ENCODE data around the gene VWA3A. TPM values are rescaled to one million over a fixed set of nuclear protein-coding genes. Genes with fewer than 3 reads are reported as not detected.

VWA3A gene
- total and polyA plus RNA-seq, 7 experiments from 2014 or later: 0.19 to 0.84 (median 0.32) TPM; not detected in 2

- Histone ChIP-seq H3K27me3 (ENCODE audit: control insufficient read depth in 2 of 2, insufficient read depth in 2 of 2, low read length in 2 of 2) (no peaks in the 10 kb centered on the region), H3K4me1 (ENCODE audit: control insufficient read depth in 2 of 2, insufficient read depth in 2 of 2, low read length in 2 of 2) (no peaks in the 10 kb centered on the region), H3K36me3 (ENCODE audit: control insufficient read depth in 2 of 3, insufficient read depth in 3 of 3, low read length in 3 of 3) (no peaks in the 10 kb centered on the region), H3K27ac (ENCODE audit: low read depth, low read length) (no peak overlapping the region), H3K4me3 (ENCODE audit: low read length) (no peak overlapping the region), H3K9me3 (ENCODE audit: control insufficient read depth in 2 of 3, low read length in 3 of 3) (no peaks in the 10 kb centered on the region)
- Mint-ChIP-seq H3K27me3 (no peaks in the 10 kb centered on the region), H3K4me1 (peaks cover 7 to 34% (median 25%) of the 10 kb centered on the region in 7 donors), H3K36me3 (peaks cover 0 to 18% (median 16%) of the 10 kb centered on the region in 5 donors), H3K4me3 (peak overlapping the region in 1 of 10 donors; percentile 74), H3K27ac (peak overlapping the region in 2 of 9 donors; percentile 66 to 81), H3K9me3 (peaks cover 0 to 4% (median 0%) of the 10 kb centered on the region in 11 donors)
- no peak for DNase-seq
- no peak for ATAC-seq
- POLR2A ChIA-PET: no interaction called here
- intact Hi-C loops (cut with micrococcal nuclease): no loop called here
- CTCF ChIA-PET: interaction anchor here (0.6 kb wide), 1 partner anchor 19 kb away, joined by 3 read pairs; no protein-coding TSS in a partner anchor
Measured at GRCh38 chr16:22054847-22055590, 37.3 kb upstream of the VWA3A start.

- H3K27ac Mint-ChIP-seq: no peak overlapping the region
- peaks cover 7 to 34% (median 25%) of the 10 kb centered on the region in 7 donors for H3K4me1 Mint-ChIP-seq
- H3K4me3 ChIP-seq (ENCODE audit: low read length): no peak overlapping the region
- POLR2A ChIA-PET: no interaction called here
- no peaks in the 10 kb centered on the region for H3K27me3 Mint-ChIP-seq
- no peak overlapping the region for H3K27ac ChIP-seq (ENCODE audit: low read depth, low read length)
- DNase-seq: no peak
- no peak for ATAC-seq
- peaks cover 0 to 4% (median 0%) of the 10 kb centered on the region in 11 donors for H3K9me3 Mint-ChIP-seq
- no peaks in the 10 kb centered on the region for H3K4me1 ChIP-seq (ENCODE audit: control insufficient read depth in 2 of 2, insufficient read depth in 2 of 2, low read length in 2 of 2)
- peaks cover 0 to 18% (median 16%) of the 10 kb centered on the region in 5 donors for H3K36me3 Mint-ChIP-seq
- intact Hi-C loops (cut with micrococcal nuclease): no loop called here
- H3K36me3 ChIP-seq (ENCODE audit: control insufficient read depth in 2 of 3, insufficient read depth in 3 of 3, low read length in 3 of 3): no peaks in the 10 kb centered on the region
- no peaks in the 10 kb centered on the region for H3K27me3 ChIP-seq (ENCODE audit: control insufficient read depth in 2 of 2, insufficient read depth in 2 of 2, low read length in 2 of 2)
- CTCF ChIA-PET: no interaction called here
- H3K9me3 ChIP-seq (ENCODE audit: control insufficient read depth in 2 of 3, low read length in 3 of 3): no peaks in the 10 kb centered on the region
- no peak overlapping the region for H3K4me3 Mint-ChIP-seq
Measured at GRCh38 chr16:22055881-22056280, 36.5 kb upstream of the VWA3A start.

DNA sequence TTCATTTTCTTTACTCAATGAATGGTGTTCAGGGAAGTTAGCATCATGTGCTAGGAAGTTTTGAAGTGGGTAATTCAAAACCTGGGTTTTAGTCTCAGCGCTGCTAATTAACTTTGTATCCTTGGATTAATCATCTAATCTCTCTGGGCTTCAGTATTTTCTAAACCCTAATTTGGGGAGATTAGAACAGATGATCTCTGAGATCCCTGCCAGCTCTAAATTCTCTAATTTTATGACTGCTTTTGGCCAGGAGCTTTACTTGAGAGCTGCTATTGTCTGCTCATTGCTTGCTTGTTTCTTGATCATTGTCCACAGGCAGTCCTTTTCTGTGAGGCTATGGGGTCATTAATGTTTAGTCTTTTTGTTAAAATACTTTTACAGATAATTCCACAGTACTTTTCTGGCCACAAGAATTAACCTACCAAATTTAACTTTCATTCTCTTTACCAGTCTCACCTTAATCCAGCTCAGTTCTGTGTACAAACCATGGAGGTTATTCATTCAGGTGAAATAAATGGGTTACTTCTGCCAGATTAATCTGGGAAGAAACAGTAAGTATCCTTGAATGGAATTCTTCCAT, 28.4 kb upstream of the VWA3A start:
- Histone ChIP-seq H3K4me1 (ENCODE audit: control insufficient read depth in 2 of 2, insufficient read depth in 2 of 2, low read length in 2 of 2) (no peaks in the 10 kb centered on the region), H3K9me3 (ENCODE audit: control insufficient read depth in 2 of 3, low read length in 3 of 3) (no peaks in the 10 kb centered on the region), H3K36me3 (ENCODE audit: control insufficient read depth in 2 of 3, insufficient read depth in 3 of 3, low read length in 3 of 3) (no peaks in the 10 kb centered on the region), H3K4me3 (ENCODE audit: low read length) (no peak overlapping the region), H3K27me3 (ENCODE audit: control insufficient read depth in 2 of 2, insufficient read depth in 2 of 2, low read length in 2 of 2) (no peaks in the 10 kb centered on the region), H3K27ac (ENCODE audit: low read depth, low read length) (no peak overlapping the region)
- ChIA-PET POLR2A (no interaction called here), CTCF (interaction anchor here (0.7 kb wide), 1 partner anchor 14 kb away, joined by 3 read pairs; no protein-coding TSS in a partner anchor)
- no peaks in the 10 kb centered on the region for H3K27me3 Mint-ChIP-seq
- DNase-seq (no peak), ATAC-seq (no peak)
- H3K9me3 Mint-ChIP-seq: peaks cover 0 to 26% (median 5%) of the 10 kb centered on the region in 11 donors
- H3K4me3 Mint-ChIP-seq: no peak overlapping the region
- intact Hi-C loops (cut with micrococcal nuclease): no loop called here
- H3K36me3 Mint-ChIP-seq: peaks cover 9 to 30% (median 24%) of the 10 kb centered on the region in 5 donors
- peaks cover 0 to 8% (median 4%) of the 10 kb centered on the region in 7 donors for H3K4me1 Mint-ChIP-seq
- H3K27ac Mint-ChIP-seq: no peak overlapping the region

GRCh38 chr16:22065252-22065651, 27.1 kb upstream of the VWA3A start:
- Mint-ChIP-seq H3K4me3 (no peak overlapping the region), H3K27ac (no peak overlapping the region), H3K36me3 (peaks cover 9 to 30% (median 24%) of the 10 kb centered on the region in 5 donors), H3K27me3 (no peaks in the 10 kb centered on the region), H3K4me1 (peaks cover 0 to 8% (median 4%) of the 10 kb centered on the region in 7 donors), H3K9me3 (peaks cover 0 to 26% (median 5%) of the 10 kb centered on the region in 11 donors)
- no peak overlapping the region for H3K27ac ChIP-seq (ENCODE audit: low read depth, low read length)
- no peaks in the 10 kb centered on the region for H3K36me3 ChIP-seq (ENCODE audit: control insufficient read depth in 2 of 3, insufficient read depth in 3 of 3, low read length in 3 of 3)
- intact Hi-C loops (cut with micrococcal nuclease): no loop called here
- DNase-seq: no peak
- H3K27me3 ChIP-seq (ENCODE audit: control insufficient read depth in 2 of 2, insufficient read depth in 2 of 2, low read length in 2 of 2): no peaks in the 10 kb centered on the region
- POLR2A ChIA-PET: no interaction called here
- no peaks in the 10 kb centered on the region for H3K9me3 ChIP-seq (ENCODE audit: control insufficient read depth in 2 of 3, low read length in 3 of 3)
- CTCF ChIA-PET: interaction anchor here (1.1 kb wide), 1 partner anchor 12 kb away, joined by 3 read pairs; no protein-coding TSS in a partner anchor
- H3K4me1 ChIP-seq (ENCODE audit: control insufficient read depth in 2 of 2, insufficient read depth in 2 of 2, low read length in 2 of 2): no peaks in the 10 kb centered on the region
- no peak for ATAC-seq
- no peak overlapping the region for H3K4me3 ChIP-seq (ENCODE audit: low read length)

DNA sequence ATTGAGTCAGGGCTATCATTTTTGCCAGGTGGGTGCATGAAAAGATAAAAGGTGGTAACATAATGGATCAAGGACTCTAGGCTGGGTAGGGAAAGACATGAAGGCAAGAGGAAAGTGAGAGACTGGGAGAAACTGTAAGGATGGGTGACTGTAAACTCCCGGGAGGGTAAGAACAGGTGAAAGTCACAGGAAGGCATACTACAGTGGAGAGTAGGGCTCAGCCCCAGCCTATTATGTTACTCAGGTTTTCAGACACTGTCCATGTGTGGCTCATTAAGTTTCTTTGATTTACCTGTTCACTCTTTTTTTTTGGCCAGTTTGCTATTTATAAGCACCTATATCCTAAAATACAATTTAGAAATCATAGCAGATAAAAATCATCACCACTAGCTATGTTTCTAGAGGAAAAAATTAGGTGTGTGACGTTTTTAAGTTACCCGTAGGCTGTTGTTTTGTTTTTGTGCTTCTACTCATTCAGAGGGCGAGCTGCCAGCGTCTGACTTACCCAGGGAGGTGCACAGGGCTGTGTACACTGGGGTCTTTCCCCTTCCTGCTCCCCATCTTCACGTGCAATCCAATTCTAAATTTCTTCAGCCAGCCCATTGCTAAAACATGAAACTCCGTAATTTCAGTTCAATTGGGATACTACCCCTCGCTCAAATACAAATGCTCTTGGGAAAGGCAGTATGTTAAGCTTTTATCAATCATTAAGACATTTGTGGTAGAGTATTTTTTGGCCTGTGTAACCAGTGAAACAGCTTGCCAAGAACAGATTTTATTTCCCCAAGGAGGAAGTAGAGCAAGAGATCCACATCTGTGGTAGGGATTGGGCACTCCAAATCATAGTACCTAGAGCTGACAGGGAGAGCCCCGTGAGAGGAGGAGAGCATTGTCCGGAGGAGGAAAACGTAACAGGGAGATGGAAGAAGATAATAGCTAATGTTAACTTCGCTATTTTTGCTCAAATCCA, 21.7 kb upstream of the VWA3A start:
- CTCF ChIA-PET: interaction anchor here (1.1 kb wide), 1 partner anchor 118 kb away, joined by 4 read pairs; no protein-coding TSS in a partner anchor
- no peaks in the 10 kb centered on the region for H3K9me3 ChIP-seq (ENCODE audit: control insufficient read depth in 2 of 3, low read length in 3 of 3)
- intact Hi-C loops (cut with micrococcal nuclease): no loop called here
- Mint-ChIP-seq H3K27ac (no peak overlapping the region), H3K4me3 (no peak overlapping the region), H3K9me3 (peaks cover 0 to 22% (median 5%) of the 10 kb centered on the region in 11 donors), H3K36me3 (peaks cover 9 to 16% (median 12%) of the 10 kb centered on the region in 5 donors), H3K27me3 (no peaks in the 10 kb centered on the region), H3K4me1 (peaks cover 0 to 9% (median 0%) of the 10 kb centered on the region in 7 donors)
- ATAC-seq: no peak
- no peaks in the 10 kb centered on the region for H3K36me3 ChIP-seq (ENCODE audit: control insufficient read depth in 2 of 3, insufficient read depth in 3 of 3, low read length in 3 of 3)
- H3K27ac ChIP-seq (ENCODE audit: low read depth, low read length): no peak overlapping the region
- no peak for DNase-seq
- POLR2A ChIA-PET: no interaction called here
- no peaks in the 10 kb centered on the region for H3K4me1 ChIP-seq (ENCODE audit: control insufficient read depth in 2 of 2, insufficient read depth in 2 of 2, low read length in 2 of 2)
- no peak overlapping the region for H3K4me3 ChIP-seq (ENCODE audit: low read length)
- H3K27me3 ChIP-seq (ENCODE audit: control insufficient read depth in 2 of 2, insufficient read depth in 2 of 2, low read length in 2 of 2): no peaks in the 10 kb centered on the region

- Mint-ChIP-seq H3K36me3 (peaks cover 6 to 10% (median 9%) of the 10 kb centered on the region in 5 donors), H3K4me1 (peaks cover 0 to 9% (median 0%) of the 10 kb centered on the region in 7 donors), H3K4me3 (no peak overlapping the region), H3K27ac (no peak overlapping the region), H3K27me3 (no peaks in the 10 kb centered on the region), H3K9me3 (peaks cover 0 to 14% (median 5%) of the 10 kb centered on the region in 11 donors)
- intact Hi-C loops (cut with micrococcal nuclease): no loop called here
- ATAC-seq: no peak
- H3K4me1 ChIP-seq (ENCODE audit: control insufficient read depth in 2 of 2, insufficient read depth in 2 of 2, low read length in 2 of 2): no peaks in the 10 kb centered on the region
- no peak overlapping the region for H3K4me3 ChIP-seq (ENCODE audit: low read length)
- no peaks in the 10 kb centered on the region for H3K36me3 ChIP-seq (ENCODE audit: control insufficient read depth in 2 of 3, insufficient read depth in 3 of 3, low read length in 3 of 3)
- H3K27me3 ChIP-seq (ENCODE audit: control insufficient read depth in 2 of 2, insufficient read depth in 2 of 2, low read length in 2 of 2): no peaks in the 10 kb centered on the region
- DNase-seq: no peak
- ChIA-PET POLR2A (no interaction called here), CTCF (interaction anchor here (1.1 kb wide), 1 partner anchor 117 kb away, joined by 4 read pairs; no protein-coding TSS in a partner anchor)
- no peak overlapping the region for H3K27ac ChIP-seq (ENCODE audit: low read depth, low read length)
- no peaks in the 10 kb centered on the region for H3K9me3 ChIP-seq (ENCODE audit: control insufficient read depth in 2 of 3, low read length in 3 of 3)
Measured at GRCh38 chr16:22071331-22071910, 20.9 kb upstream of the VWA3A start.

Measured in naive thymus-derived CD4-positive, alpha-beta T cell (primary cell).